HG03439 (cell line): Measurements from ENCODE around the gene IL22.
A peak's percentile ranks its signal among the peaks of the same experiment; 100 is the strongest.

Experiments used
- ATAC-seq: cut with Tn5 transposase; IDR thresholded peaks from one replicate; pipeline ENCODE4 v1.9.1; 2021; ENCODE audit warnings: mild to moderate bottlenecking, moderate library complexity; ENCODE audit not compliant: unreplicated experiment

IL22 gene

DNA sequence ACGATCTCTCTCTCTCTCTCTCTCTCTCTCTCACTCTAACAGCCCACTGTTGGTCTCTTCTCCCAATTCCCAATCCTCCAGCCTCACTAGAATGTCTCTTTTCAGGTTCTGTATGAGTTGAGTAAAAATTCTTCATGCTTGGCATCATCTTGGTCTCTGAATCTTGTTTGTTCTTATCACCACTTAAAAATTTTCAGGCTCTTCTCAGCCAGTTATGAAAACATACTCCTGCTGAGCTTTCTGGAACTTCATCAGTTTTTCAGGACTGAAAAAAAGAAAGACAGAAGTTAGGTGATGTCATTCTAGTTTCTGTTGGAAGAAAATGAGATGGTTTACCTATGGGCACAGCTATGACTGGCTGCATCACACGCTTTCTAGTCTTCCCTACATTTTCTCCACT is 11.5 kb upstream of the IL22 start:
- no peak for ATAC-seq

DNA sequence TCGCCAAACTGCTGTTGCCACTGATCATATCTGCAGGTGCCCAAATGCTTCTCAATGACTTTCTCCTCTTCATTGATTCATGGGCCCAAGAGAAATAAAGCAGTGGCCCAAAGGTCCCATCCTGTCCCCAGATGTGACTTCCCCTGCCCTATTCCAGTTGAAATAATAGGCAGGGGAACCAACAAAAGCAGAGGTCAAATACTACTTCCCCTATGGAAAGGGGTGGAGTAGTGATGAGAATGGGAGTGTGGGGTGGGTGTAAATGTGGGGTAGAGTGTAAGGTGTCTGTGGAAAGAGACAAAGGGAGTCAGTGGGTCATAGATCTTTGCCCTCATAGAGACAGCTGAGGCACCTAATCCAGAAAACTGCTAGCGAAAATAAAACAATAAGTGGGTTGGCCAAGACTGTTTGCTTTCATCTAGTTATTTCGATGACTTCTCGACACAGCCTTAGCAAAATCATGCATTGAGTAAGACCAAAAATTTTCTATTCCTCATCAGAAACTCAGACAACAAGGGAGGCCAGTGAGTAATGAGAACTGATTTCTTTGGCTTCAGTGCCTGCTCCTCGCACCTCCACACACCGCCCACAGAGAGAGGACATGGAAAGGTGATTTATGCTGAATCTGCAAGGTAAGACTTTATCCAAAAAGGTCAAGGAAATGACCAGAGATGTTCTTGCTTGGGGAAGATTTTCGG is 10.9 kb upstream of the IL22 start:
- ATAC-seq: no peak

- ATAC-seq: no peak
Observed at GRCh38 chr12:68263366-68263765, 10.0 kb upstream of the IL22 start.

DNA sequence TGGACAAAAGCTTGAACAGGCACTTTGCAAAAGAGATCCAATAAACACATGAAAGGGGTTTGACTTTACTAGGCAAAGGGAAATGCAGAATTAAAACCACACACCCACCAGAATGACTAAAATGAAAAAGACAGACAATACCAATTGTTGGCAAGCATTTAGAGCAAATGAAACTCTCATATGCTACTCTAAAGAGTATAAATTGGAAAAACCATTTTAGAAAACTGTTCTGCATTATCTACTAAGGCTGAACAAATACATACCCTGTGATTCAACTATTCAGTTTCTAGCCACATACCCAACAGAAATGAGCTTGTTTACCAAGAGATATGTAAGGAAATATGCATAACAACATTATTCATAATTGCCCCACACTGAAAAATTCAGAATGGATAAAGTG is 8.5 kb upstream of the IL22 start:
- no peak for ATAC-seq

DNA sequence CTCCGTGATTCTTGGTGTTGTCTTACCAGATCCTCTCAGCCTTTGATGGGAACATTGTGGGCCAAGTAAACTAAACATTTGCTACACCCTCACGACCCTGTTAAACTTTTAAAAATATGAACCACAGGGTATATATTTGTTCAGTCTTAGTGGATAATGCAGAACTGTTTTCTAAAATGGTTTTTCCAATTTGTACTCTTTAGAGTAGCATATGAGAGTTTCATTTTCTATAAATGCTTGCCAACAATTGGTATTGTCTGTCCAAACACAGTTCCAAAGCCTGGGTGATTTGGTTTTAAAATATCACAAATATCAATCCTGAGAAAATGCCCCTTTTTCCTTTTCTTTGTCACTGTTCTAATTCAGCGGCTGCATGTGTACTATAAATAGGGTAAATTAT is 6.7 kb upstream of the IL22 start:
- no peak for ATAC-seq

DNA sequence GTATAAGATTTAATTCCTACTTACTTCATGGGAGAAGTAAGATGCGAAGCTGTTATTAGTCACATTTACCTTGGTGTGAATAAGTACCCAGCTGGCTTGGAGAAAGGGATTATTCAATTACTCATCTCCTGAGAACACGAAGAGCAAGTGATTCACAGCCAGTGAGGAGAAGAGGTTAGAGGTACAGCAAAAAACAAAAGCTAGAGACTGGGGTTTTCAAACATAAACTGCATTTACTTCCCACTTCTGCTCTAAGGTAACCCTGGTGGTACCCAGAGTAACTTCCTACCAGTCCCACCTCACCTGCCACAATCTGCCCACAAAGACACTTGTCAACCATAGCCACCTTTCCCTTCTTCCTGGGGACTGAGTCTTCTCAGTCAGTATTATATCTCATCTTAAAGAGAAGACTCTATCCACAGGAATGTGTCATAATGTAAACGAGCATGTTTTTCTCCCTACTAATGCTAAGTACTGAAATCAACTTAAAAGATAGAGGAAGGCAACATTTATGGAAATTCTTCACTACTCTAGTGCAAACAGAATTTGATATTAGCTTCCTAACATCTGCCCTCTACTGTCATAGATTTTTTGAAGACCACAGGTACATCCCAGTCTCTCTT is 6.0 kb upstream of the IL22 start:
- no peak for ATAC-seq

DNA sequence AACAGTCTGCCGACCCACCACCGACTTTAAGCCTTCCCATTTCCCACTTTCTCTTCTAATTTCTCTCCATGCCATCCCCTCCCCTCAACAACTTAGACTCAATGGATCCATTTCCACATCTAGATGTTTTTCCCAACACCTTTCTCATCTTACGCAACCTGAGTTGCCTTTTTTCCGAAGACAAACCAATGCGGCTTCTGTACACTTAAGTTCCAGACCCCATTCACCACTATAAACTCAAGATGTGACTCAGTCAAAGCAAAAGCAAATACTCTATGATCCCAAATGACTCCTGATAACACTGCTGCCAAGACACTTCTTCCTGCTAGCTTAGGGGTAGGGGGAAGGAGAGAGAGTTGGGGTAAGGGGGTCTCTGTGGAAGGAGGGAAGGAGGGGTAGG is 1.3 kb downstream of the IL22 start:
- no peak for ATAC-seq

- ATAC-seq: no peak
Observed at GRCh38 chr12:68250454-68250853, 3.0 kb downstream of the IL22 start.

DNA sequence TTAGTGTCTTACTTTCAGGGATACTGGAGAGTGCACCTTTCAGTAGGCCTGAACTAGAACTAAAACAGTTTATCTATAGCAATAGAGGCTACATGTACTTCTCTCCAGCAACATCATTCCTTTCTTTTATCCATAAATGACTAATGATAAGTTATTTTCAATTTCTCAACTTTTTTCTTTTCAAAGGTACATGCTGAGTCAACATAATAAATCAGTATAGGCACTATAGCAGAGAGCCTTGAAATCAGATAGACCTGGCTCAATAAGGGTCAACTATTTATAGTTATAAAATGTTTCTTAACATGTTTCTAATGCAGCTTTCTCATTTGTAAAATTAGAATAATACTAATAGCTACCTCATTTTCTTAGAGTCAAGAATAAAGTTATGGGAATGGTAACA is 5.6 kb downstream of the IL22 start:
- ATAC-seq: no peak

DNA sequence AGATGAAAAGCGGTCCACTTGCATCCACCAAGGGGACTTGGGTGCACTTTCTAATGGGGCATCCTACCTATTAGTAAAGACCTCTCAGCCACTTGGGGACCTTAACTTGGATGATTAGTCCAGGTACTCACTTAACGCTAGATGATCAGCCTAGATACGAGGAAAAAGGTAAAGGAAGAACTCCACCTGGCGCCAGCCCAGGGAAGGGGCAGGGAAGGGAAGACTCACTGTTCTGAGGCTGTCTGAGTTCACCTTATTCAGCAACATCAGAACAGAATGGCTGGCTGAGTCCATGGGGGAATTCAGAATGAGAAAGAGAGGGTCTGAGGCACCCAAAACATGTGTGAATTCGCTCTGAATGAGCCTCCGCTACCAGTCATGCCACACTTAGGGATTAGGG is 7.1 kb downstream of the IL22 start:
- ATAC-seq: no peak

DNA sequence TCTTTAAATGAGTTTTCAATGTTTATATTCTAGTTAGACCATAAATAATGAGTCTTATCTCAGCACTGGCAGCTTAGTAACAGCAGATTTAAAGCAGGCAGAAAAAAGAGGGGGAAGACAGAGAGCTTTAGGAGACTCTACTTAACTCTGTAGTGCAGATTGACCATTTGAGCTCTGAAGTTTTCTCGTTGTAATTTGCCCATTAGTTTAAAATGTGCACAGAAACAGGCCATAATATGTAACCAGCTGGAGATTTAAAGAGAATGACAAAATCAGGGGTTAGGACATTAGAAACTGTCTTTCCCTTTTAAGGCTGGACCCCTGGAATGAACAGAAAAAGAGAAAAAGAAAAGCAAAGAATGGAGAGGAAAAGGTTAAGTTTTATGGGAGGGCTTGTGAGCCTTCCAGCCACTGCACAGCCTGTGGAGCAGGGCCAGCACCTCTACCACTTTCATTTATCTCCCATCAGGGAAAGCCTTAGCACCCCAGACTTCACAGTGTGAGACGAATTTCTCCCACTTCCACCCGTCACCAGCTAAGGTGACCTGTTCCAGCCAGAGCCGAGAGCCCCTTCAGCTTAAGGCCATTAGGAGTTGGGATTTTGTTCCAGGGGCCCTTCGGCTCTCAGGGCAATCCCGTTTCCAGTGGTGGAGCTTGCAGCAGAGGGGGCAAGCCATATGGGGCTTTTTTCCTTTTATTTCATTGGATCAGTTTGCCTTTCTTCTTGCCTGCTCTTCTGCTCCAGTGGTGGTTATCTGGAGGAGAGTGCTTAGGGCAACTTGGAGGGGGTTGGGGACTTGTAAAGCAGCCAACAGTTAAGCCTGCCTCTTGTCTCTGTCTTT is 8.0 kb downstream of the IL22 start:
- no peak for ATAC-seq

DNA sequence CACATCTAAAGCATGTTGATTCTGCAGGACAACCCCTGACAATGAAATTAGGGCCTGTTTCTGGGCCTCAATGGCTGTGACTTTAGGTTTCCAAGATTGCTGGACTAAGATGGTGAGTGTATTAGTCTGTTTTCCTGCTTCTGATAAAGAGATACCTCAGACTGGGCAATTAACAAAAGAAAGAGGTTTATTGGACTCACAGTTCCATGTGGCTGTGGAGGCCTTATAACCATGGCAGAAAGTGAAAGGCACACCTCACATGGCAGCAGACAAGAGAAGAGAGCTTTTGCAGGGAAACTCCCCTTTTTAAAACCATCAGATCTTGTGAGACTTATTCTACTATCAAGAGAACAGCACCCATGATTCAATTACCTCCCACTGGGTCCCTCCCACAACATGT is 10.6 kb downstream of the IL22 start:
- ATAC-seq: no peak

- peak; percentile 97 for ATAC-seq
Observed at GRCh38 chr12:68240975-68241374, 12.4 kb downstream of the IL22 start.

DNA sequence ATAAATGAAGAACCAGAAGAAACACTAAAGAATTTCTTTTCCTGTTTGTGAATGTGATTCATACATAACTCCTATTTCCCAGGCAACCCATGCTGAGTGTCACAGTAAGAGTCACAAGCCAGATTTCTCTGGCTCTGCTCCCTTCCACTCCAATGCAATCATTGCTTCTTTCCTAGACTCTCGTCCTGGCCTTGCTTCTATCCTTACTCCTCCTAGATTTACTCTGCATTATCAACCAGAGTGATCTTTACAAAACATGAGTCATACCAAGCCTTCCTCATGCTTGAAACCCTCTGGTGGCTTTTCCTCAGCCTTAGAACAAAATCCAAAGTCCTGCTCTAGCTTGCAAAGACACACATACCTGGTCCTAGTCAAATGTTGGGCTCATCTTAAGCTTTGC is 13.3 kb downstream of the IL22 start:
- ATAC-seq: no peak

DNA sequence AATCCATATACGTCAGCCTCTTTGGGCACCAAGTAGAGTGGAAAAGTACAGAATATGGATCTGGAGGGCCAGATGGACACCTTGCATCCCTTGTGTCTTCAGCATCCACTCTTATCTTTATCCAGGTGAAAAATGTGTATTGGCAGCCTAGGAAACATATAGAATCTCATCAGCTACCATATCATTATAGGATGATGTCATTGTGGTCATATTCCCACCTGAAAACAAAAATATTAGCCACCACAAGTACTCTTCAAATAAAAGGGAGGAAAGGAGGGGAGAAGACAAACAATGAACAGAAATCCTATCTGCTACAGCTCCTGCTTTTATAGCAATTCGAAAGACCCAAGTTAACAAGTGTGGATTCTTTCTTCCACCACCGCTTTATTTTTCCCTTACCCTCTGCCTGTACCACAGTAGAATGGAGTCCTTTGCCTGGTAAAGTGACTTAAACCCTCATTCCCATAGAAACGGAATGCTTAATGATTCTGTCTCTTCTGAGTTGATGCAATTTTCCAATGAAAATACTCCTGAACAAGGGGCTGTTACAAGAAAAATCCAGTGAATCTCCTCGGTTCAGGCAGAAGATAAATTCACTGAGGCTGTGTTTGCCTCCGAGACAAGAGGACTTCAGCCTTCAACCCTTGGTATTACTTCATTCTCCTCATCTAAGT is 14.0 kb downstream of the IL22 start:
- ATAC-seq: no peak

- ATAC-seq: no peak
Observed at GRCh38 chr12:68237619-68238018, 15.8 kb downstream of the IL22 start.

DNA sequence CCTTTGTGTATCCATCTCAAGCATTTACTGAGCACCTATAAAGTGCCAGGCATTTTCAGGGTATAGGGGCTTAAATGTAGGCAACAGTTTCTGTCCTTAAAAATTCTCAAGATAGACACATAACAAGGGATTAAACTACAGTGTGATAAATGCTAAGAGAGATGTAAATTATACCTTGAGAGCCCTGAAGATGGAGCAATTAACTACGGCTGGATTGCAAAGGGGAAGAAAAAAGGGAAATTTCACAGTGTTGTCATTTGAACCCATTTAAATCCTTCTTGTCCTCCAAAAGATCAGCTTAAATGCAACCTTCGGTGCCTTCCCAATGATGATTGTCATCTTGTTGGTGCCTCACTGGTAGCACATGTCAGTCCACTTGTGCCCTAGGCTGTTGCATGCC is 16.3 kb downstream of the IL22 start:
- ATAC-seq: no peak

- peak; percentile 57 for ATAC-seq
Observed at GRCh38 chr12:68236421-68237059, 16.9 kb downstream of the IL22 start.

- ATAC-seq: no peak
Observed at GRCh38 chr12:68235576-68235975, 17.8 kb downstream of the IL22 start.

DNA sequence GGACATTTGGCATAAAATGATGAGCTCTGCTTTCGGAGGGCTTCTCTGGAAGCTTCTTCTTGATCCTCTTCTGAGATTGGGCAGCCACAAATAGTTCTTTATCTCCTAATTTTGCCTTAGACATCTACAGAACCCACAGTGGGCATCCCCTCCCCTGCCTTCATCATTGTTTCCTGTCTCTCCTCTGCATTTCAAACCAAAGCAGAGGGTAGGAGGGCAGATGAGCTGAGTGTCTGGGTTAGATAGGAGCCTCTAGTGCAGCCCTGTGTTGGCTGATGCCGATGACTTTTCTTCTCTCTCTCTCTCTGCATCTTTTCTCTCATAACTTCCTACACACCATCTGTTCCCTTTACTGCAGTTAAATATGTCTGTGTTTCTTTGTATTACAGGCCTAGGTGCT is 19.3 kb downstream of the IL22 start:
- ATAC-seq: no peak

DNA sequence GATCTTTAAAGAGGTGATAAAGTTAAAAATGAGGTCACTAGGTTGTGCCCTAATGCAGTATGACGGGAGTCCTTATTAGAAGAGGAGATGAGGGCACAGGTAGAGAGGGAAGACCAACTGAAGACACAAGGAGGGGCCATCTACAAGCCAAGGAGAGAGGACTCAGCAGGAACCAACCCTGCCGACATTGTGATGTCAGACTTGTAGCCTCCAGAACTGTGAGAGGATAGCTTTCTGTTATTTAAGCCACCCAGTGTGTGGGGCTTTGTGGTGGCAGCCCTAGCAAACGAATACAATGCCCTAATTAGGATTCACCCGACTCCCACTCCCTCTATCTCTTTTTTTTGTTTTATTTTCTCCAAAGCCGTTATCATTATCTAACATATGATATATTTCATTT is 19.9 kb downstream of the IL22 start:
- no peak for ATAC-seq
